Measurements from ENCODE around the gene NTSR1. TPM values are rescaled to one million over a fixed set of nuclear protein-coding genes. Genes with fewer than 3 reads are reported as not detected.

Gene NTSR1
- total and polyA plus RNA-seq, 2 of the 13 experiments (the other 11 are each of a cell fraction or from before 2014, with no cell fraction given): 0.09 to 0.12 TPM

- in situ Hi-C loops (cut with HindIII; ENCODE audit: extremely low pct_ligation_motif_present, low pct_unique_long_range_greater_than_20kb): no loop called here
Measured at GRCh38 chr20:62693524-62693922, 15.1 kb upstream of the NTSR1 start.

GRCh38 chr20:62694106-62694505 is 14.5 kb upstream of the NTSR1 start:
- Histone ChIP-seq H3K79me2 (ENCODE audit: insufficient read depth, low read length) (no peaks in the 10 kb centered on the region), H2AFZ (ENCODE audit: low read length) (no peak overlapping the region), H4K20me1 (ENCODE audit: insufficient read depth, low read length) (peaks cover 7% of the 10 kb centered on the region; the same call in 1 of the 2 replicates), H3K36me3 (replicated peaks in 1 of 2; ENCODE audit: control insufficient read depth in 1 of 2, insufficient read depth in 2 of 2, low read length in 2 of 2) (no peaks in the 10 kb centered on the region), H3K4me3 (replicated peaks in 1 of 3; ENCODE audit: insufficient read depth in 1 of 3, low read depth in 2 of 3, low read length in 3 of 3) (no peak overlapping the region), H3K4me1 (ENCODE audit: insufficient read depth, low read length) (no peaks in the 10 kb centered on the region; the same call in 1 of the 2 replicates), H3K9me3 (ENCODE audit: low read length) (no peaks in the 10 kb centered on the region), H3K4me2 (ENCODE audit: low read depth, low read length) (no peak overlapping the region), H3K27me3 (ENCODE audit: control insufficient read depth in 1 of 2, insufficient read depth in 2 of 2, low read length in 2 of 2) (peaks cover 58 to 98% of the 10 kb centered on the region in 2 experiments), H3K27ac (ENCODE audit: extremely low read length, insufficient read depth, low read length) (no peak overlapping the region), H3K9ac (ENCODE audit: insufficient read depth, low read depth, low read length) (no peak overlapping the region)
- 19% methylated on average over 10 of the region's 10 CpGs for WGBS (ENCODE audit: low lambda C conversion rate)
- in situ Hi-C loops (cut with HindIII; ENCODE audit: extremely low pct_ligation_motif_present, low pct_unique_long_range_greater_than_20kb): no loop called here
- TF ChIP-seq HMG20A (CRISPR knock-in tag; IDR thresholded peaks at IDR 0.05; ENCODE audit: borderline replicate concordance): no peak
- TF ChIP-seq STAG1 (CRISPR knock-in tag; IDR thresholded peaks at IDR 0.05): peak; percentile 22; the same call in 1 of the 2 replicates
- peak; percentile 7 for TF ChIP-seq TEAD3 (CRISPR knock-in tag; optimal IDR thresholded peaks at IDR 0.05; ENCODE audit: borderline replicate concordance)
- TF ChIP-seq, protein P1, sequence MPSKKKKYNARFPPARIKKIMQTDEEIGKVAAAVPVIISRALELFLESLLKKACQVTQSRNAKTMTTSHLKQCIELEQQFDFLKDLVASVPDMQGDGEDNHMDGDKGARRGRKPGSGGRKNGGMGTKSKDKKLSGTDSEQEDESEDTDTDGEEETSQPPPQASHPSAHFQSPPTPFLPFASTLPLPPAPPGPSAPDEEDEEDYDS (CRISPR knock-in tag; IDR thresholded peaks at IDR 0.05): no peak
- peak; percentile 34; the same call in 1 of the 2 replicates for TF ChIP-seq SMC3 (IDR thresholded peaks at IDR 0.05; ENCODE audit: low read length)
- peak; percentile 58 for TF ChIP-seq RAD21 (CRISPR knock-in tag; IDR thresholded peaks at IDR 0.05)
- peak; percentile 49; the same call in 1 of the 2 replicates for TF ChIP-seq EZH2 (conservative IDR thresholded peaks at IDR 0.05; ENCODE audit: low read depth, low read length)
- peak; percentile 56 for TF ChIP-seq CTCF (CRISPR knock-in tag; IDR thresholded peaks at IDR 0.05)
- no peak for TF ChIP-seq ZKSCAN5 (CRISPR knock-in tag; IDR thresholded peaks at IDR 0.05)
- DNase-seq (ENCODE audit: low spot score) (no peak), FAIRE-seq (peak; percentile 26), ATAC-seq (peak; percentile 65)
- CTCF ChIA-PET (ENCODE audit: low intra/inter-chr PET ratio, low total read pairs): interaction anchor here (1.8 kb wide), 1 partner anchor 97 kb away, joined by 10 read pairs; no protein-coding TSS in a partner anchor
- intact Hi-C loops (cut with micrococcal nuclease; ENCODE audit: unreplicated experiment): no loop called here
- POLR2A ChIA-PET: interaction anchor here (1.4 kb wide), 1 partner anchor 54 kb away, joined by 3 read pairs; no protein-coding TSS in a partner anchor
- BruUV-seq (replicated peaks): no TSS peak

More at GRCh38 chr20:62693524-62693922, 15.1 kb upstream of the NTSR1 start:
- Histone ChIP-seq H3K9me3 (ENCODE audit: low read length) (no peaks in the 10 kb centered on the region), H3K9ac (ENCODE audit: insufficient read depth, low read depth, low read length) (no peak overlapping the region), H3K4me3 (replicated peaks in 1 of 3; ENCODE audit: insufficient read depth in 1 of 3, low read depth in 2 of 3, low read length in 3 of 3) (no peak overlapping the region), H3K79me2 (ENCODE audit: insufficient read depth, low read length) (no peaks in the 10 kb centered on the region), H3K27me3 (ENCODE audit: control insufficient read depth in 1 of 2, insufficient read depth in 2 of 2, low read length in 2 of 2) (peaks cover 58 to 98% of the 10 kb centered on the region in 2 experiments), H3K4me2 (ENCODE audit: low read depth, low read length) (no peak overlapping the region), H3K4me1 (ENCODE audit: insufficient read depth, low read length) (no peaks in the 10 kb centered on the region; the same call in 1 of the 2 replicates), H4K20me1 (ENCODE audit: insufficient read depth, low read length) (peaks cover 7% of the 10 kb centered on the region; the same call in 1 of the 2 replicates), H3K27ac (ENCODE audit: extremely low read length, insufficient read depth, low read length) (no peak overlapping the region), H3K36me3 (replicated peaks in 1 of 2; ENCODE audit: control insufficient read depth in 1 of 2, insufficient read depth in 2 of 2, low read length in 2 of 2) (no peaks in the 10 kb centered on the region), H2AFZ (ENCODE audit: low read length) (no peak overlapping the region)
- ATAC-seq (no peak), FAIRE-seq (no peak), DNase-seq (ENCODE audit: low spot score) (no peak)
- WGBS (ENCODE audit: low lambda C conversion rate): 7% methylated on average over 10 of the region's 10 CpGs
- intact Hi-C loops (cut with micrococcal nuclease; ENCODE audit: unreplicated experiment): no loop called here
- POLR2A ChIA-PET: interaction anchor here (1.4 kb wide), 1 partner anchor 54 kb away, joined by 3 read pairs; no protein-coding TSS in a partner anchor
- no TSS peak for BruUV-seq (replicated peaks)
- TF ChIP-seq HES4 (CRISPR knock-in tag; IDR thresholded peaks at IDR 0.05; ENCODE audit: borderline replicate concordance): no peak
- no peak for TF ChIP-seq ZNF292 (CRISPR knock-in tag; IDR thresholded peaks at IDR 0.05; ENCODE audit: borderline replicate concordance, low read depth)
- no peak for TF ChIP-seq ZNF354B (CRISPR knock-in tag; IDR thresholded peaks at IDR 0.05)
- no peak for TF ChIP-seq AGO1 (IDR thresholded peaks at IDR 0.05; ENCODE audit: low read depth, low read length, poor library complexity, severe bottlenecking)
- TF ChIP-seq KLF12 (CRISPR knock-in tag; IDR thresholded peaks at IDR 0.05; ENCODE audit: borderline replicate concordance): no peak
- no peak for TF ChIP-seq MAFF (IDR thresholded peaks at IDR 0.05; ENCODE audit: low read depth, low read length)
- TF ChIP-seq, protein P2, sequence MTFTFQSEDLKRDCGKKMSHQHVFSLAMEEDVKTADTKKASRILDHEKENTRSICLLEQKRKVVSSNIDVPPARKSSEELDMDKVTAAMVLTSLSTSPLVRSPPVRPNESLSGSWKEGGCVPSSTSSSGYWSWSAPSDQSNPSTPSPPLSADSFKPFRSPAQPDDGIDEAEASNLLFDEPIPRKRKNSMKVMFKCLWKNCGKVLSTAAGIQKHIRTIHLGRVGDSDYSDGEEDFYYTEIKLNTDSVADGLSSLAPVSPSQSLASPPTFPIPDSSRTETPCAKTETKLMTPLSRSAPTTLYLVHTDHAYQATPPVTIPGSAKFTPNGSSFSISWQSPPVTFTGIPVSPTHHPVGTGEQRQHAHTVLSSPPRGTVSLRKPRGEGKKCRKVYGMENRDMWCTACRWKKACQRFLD (CRISPR knock-in tag; IDR thresholded peaks at IDR 0.05; ENCODE audit: borderline replicate concordance): no peak
- no peak for TF ChIP-seq SP5 (CRISPR knock-in tag; IDR thresholded peaks at IDR 0.05; ENCODE audit: borderline replicate concordance, low read depth)
- no peak for TF ChIP-seq TCF7 (IDR thresholded peaks at IDR 0.05; ENCODE audit: low read depth)
- no peak for TF ChIP-seq KLF16 (CRISPR knock-in tag; IDR thresholded peaks at IDR 0.05)
- no peak for TF ChIP-seq PCBP2 (optimal IDR thresholded peaks at IDR 0.05; ENCODE audit: low read depth, low read length, poor library complexity, severe bottlenecking)
- CTCF ChIA-PET (ENCODE audit: low intra/inter-chr PET ratio, low total read pairs): interaction anchor here (1.8 kb wide), 1 partner anchor 98 kb away, joined by 10 read pairs; no protein-coding TSS in a partner anchor
